Measurements from ENCODE around the gene TFAP2E. TPM values are rescaled to one million over a fixed set of nuclear protein-coding genes. Genes with fewer than 3 reads are reported as not detected.

TFAP2E gene
- total RNA-seq, 4 donors from 2014 or later: 0.97 to 3.6 TPM; not detected in 2

DNA sequence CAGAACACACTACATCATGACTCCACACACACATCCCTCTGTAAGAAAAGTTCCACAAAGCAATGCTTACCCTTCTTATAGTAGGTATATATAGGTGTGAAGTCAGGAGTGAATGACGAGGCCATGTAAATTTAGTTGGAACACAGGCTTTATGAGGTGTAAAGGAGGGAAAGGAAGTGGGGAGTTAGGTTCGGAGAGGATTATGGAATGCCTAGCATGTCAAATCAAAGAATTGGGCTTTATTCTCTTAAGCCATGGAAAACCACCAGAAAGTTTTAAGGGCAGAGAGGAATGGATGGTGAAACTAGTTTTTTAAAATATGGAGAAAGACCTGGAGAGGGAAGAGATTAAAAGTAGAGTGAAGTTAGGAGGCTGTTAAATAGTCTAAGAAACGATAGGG, 26.3 kb downstream of the TFAP2E start:
- DNase-seq: no peak
- Histone ChIP-seq H3K4me1 (no peaks in the 10 kb centered on the region), H3K4me3 (no peak overlapping the region), H3K27me3 (no peaks in the 10 kb centered on the region), H3K9me3 (no peaks in the 10 kb centered on the region), H3K36me3 (no peaks in the 10 kb centered on the region), H3K27ac (no peak overlapping the region)
- intact Hi-C loops (cut with DNase I; ENCODE audit: low total_unique reads): no loop called here
- TF ChIP-seq CTCF (IDR thresholded peaks at IDR 0.05) (no peak), POLR2A (IDR thresholded peaks at IDR 0.05) (no peak)

GRCh38 chr1:35600593-35600992, 27.5 kb downstream of the TFAP2E start:
- intact Hi-C loops (cut with DNase I; ENCODE audit: low total_unique reads): no loop called here
- no peaks in the 10 kb centered on the region for H3K36me3 ChIP-seq
- DNase-seq: no peak
- H3K27ac ChIP-seq: no peak overlapping the region
- H3K9me3 ChIP-seq: no peaks in the 10 kb centered on the region
- H3K27me3 ChIP-seq: no peaks in the 10 kb centered on the region
- no peak for TF ChIP-seq POLR2A (IDR thresholded peaks at IDR 0.05)
- no peak for TF ChIP-seq CTCF (IDR thresholded peaks at IDR 0.05)
- no peaks in the 10 kb centered on the region for H3K4me1 ChIP-seq
- H3K4me3 ChIP-seq: no peak overlapping the region

DNA sequence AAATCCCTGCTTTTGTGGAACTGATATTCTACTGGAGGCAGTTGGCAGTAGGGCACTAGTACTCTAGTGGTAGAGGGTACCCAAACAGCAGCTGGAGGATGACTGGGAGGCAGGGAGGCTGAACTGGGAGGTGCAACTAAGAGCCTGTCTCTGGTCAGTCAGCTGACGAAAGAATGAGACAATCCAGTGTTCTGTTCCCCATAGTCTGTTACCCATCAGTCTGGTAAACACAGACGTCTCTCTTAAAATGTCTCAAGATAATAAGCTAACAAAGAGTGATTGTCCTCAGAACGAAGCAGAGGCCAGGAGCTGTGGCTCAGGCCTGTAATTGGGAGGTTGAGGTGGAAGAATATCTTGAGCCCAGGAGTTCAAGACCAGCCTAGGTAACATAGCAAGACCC, 30.4 kb downstream of the TFAP2E start:
- H3K36me3 ChIP-seq: no peaks in the 10 kb centered on the region
- H3K27ac ChIP-seq: no peak overlapping the region
- H3K4me3 ChIP-seq: no peak overlapping the region
- no peaks in the 10 kb centered on the region for H3K4me1 ChIP-seq
- no peak for DNase-seq
- intact Hi-C loops (cut with DNase I; ENCODE audit: low total_unique reads): no loop called here
- no peak for TF ChIP-seq CTCF (IDR thresholded peaks at IDR 0.05)
- TF ChIP-seq POLR2A (IDR thresholded peaks at IDR 0.05): no peak
- H3K9me3 ChIP-seq: no peaks in the 10 kb centered on the region
- H3K27me3 ChIP-seq: no peaks in the 10 kb centered on the region

DNA sequence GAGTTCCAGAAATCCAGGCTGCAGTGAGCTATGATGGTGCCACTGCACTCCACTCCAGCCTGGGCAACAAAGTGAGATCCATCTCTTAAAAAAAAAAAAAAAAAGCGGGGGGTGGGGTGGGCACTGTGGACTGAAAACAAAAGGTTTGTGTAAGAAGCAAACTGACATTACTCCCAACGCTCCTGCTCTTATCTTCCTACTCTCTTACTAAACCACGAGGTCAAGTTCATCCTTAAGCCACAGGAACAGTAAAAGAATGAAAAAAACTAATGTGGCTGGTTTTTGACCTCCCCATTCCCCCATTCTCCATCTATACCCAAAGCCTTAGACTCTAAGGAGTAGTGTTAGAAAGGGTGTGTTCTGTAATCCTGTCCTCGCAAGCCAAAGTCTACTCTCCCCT, 30.8 kb downstream of the TFAP2E start:
- no peak for TF ChIP-seq POLR2A (IDR thresholded peaks at IDR 0.05)
- no peak for TF ChIP-seq CTCF (IDR thresholded peaks at IDR 0.05)
- Histone ChIP-seq H3K4me3 (no peak overlapping the region), H3K9me3 (no peaks in the 10 kb centered on the region), H3K36me3 (no peaks in the 10 kb centered on the region), H3K27me3 (no peaks in the 10 kb centered on the region), H3K4me1 (no peaks in the 10 kb centered on the region), H3K27ac (no peak overlapping the region)
- no peak for DNase-seq
- intact Hi-C loops (cut with DNase I; ENCODE audit: low total_unique reads): no loop called here

DNA sequence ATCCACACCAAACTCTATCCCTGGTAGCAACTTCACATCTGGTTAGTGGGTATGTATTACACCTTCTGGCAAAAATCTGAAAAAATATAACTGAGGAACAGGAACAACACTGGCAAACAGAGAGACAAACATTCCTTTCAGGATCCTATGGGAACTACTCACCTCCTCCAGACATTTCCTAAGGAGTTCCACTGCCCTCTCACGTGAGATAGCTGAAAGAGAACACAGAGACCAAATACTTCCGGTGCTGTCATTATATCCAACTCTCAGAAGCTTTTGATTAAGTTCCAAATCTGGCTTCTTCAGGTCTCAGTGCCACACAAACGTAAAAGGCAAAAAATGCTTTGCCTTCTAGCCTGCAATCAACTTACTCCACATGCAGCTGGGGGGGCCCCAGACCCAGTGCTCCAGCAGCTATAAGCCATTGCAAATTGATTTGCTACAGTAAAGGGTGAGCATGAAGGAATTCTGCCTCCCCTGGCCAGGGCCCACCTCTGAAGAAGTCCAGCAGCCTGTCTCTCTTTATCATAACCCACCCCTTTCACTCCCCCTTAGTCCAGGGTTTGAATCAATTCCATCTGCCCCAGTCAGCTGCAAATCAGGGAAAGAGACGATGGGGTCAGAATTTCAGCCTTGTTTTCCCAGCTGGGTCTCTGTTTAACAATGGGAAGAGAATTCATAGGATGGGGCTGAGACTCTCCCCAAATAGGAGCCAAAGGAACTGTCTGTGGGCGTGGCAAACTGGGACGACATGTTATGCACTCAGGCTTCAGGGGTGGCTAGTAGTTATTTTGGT, 32.2 kb downstream of the TFAP2E start:
- DNase-seq: no peak
- no peak for TF ChIP-seq CTCF (IDR thresholded peaks at IDR 0.05)
- no peak for TF ChIP-seq POLR2A (IDR thresholded peaks at IDR 0.05)
- H3K27ac ChIP-seq: no peak overlapping the region
- no peaks in the 10 kb centered on the region for H3K4me1 ChIP-seq
- no peaks in the 10 kb centered on the region for H3K27me3 ChIP-seq
- H3K4me3 ChIP-seq: no peak overlapping the region
- no peaks in the 10 kb centered on the region for H3K9me3 ChIP-seq
- intact Hi-C loops (cut with DNase I; ENCODE audit: low total_unique reads): no loop called here
- no peaks in the 10 kb centered on the region for H3K36me3 ChIP-seq

All from uterus (tissue), 4 donors.